CD4-positive, alpha-beta T cell (primary cell): Measurements from ENCODE around the gene CYYR1. TPM values are rescaled to one million over a fixed set of nuclear protein-coding genes. Genes with fewer than 3 reads are reported as not detected.

Source experiments
- ATAC-seq: fragments of 200-7000 bp; cut with Tn5 transposase; one replicate; pipeline ENCODE4 v1.10.0; 2022; ENCODE audit warnings: mild to moderate bottlenecking; ENCODE audit not compliant: poor library complexity
- CTCF ChIA-PET: fragments of 350-600 bp; sonication (Branson Sonifier 250); formaldehyde crosslinking; loops from one replicate; lab custom pipeline; 2021; ENCODE audit warnings: antibody characterized with exemption, inconsistent platforms; lab: Charles Lee
- POLR2A ChIA-PET: fragments of 350-600 bp; sonication (Branson Sonifier 250); formaldehyde crosslinking; loops from one replicate; lab custom pipeline; 2021; ENCODE audit warnings: antibody characterized with exemption, inconsistent platforms; lab: Charles Lee
- DNase-seq, 14 experiments: peaks; one replicate each; pipeline ENCODE4 v3.0.0-alpha.2; 2013 to 2020; ENCODE audit warnings: mixed read lengths in 2 of 14
- H3K27ac ChIP-seq, 2 donors: one replicate each; pipeline versions ENCODE4 v1.5.1 to v1.7.0; 2013; ENCODE audit warnings: low read length in 2 of 2, low read depth in 1 of 2, mild to moderate bottlenecking in 1 of 2
- H3K27me3 ChIP-seq, 2 experiments: 1 replicate in 1 of 2; 2 replicates in 1 of 2; pipeline versions ENCODE4 v1.6.1 to v1.7.0; 2013; ENCODE audit warnings: low read length in 2 of 2, control low read depth in 1 of 2, mild to moderate bottlenecking in 1 of 2, moderate library complexity in 1 of 2; ENCODE audit not compliant: insufficient read depth in 2 of 2, control insufficient read depth in 1 of 2
- H3K36me3 ChIP-seq: one replicate; pipeline ENCODE4 v1.6.1; 2013; ENCODE audit warnings: low read length, control low read depth; ENCODE audit not compliant: insufficient read depth
- H3K4me1 ChIP-seq: one replicate; pipeline ENCODE4 v1.6.1; 2013; ENCODE audit warnings: low read length, control low read depth; ENCODE audit not compliant: insufficient read depth
- H3K4me3 ChIP-seq: one replicate; pipeline ENCODE4 v1.5.1; 2013; ENCODE audit warnings: mild to moderate bottlenecking, low read length, moderate library complexity
- H3K9me3 ChIP-seq, 2 experiments: 1 replicate in 1 of 2; 2 replicates in 1 of 2; pipeline versions ENCODE4 v1.6.1 to v1.7.0; 2013; ENCODE audit warnings: low read length in 2 of 2, mild to moderate bottlenecking in 2 of 2, control low read depth in 1 of 2, moderate library complexity in 1 of 2; ENCODE audit not compliant: control insufficient read depth in 1 of 2, insufficient read depth in 1 of 2
- H3K27ac Mint-ChIP-seq: one replicate; pipeline ENCODE4 v1.8.0; 2020; ENCODE audit warnings: mixed read lengths
- H3K27me3 Mint-ChIP-seq: one replicate; pipeline ENCODE4 v1.8.0; 2021; ENCODE audit warnings: mixed read lengths
- H3K36me3 Mint-ChIP-seq: one replicate; pipeline ENCODE4 v1.8.0; 2021; ENCODE audit warnings: low read depth, mixed read lengths
- H3K4me1 Mint-ChIP-seq: one replicate; pipeline ENCODE4 v1.8.0; 2021; ENCODE audit warnings: low read depth, mixed read lengths
- H3K4me3 Mint-ChIP-seq: one replicate; pipeline ENCODE4 v1.8.0; 2020; ENCODE audit warnings: mild to moderate bottlenecking, mixed read lengths
- H3K9me3 Mint-ChIP-seq: one replicate; pipeline ENCODE4 v1.8.0; 2020; ENCODE audit warnings: mixed read lengths
- CTCF ChIP-seq: fragments of 200-600 bp; IDR thresholded peaks from one replicate; pipeline ENCODE4 v1.8.0; 2022; ENCODE audit warnings: antibody characterized with exemption, mild to moderate bottlenecking
- intact Hi-C, 2 experiments: fragments of 100-400 bp; cut with DNase I in 1 of 2; cut with micrococcal nuclease in 1 of 2; formaldehyde crosslinking; loops; one replicate each; pipeline versions ENCODE4 v1.15.1 to v1.9.0; 2023 to 2025; cut with DNase I, micrococcal nuclease
- polyA plus RNA-seq, 2 donors: library from polyadenylated mRNA; unstranded; fragments of 120-200 nt; gene quantifications; one replicate each; pipeline ENCODE4 v1.2.1, GENCODE V29; 2013
- total RNA-seq, 174 experiments: library from RNA in 2 of 174; stranded (reverse) in 2 of 174; gene quantifications; one replicate each; pipeline ENCODE4 v1.2.3 and lab custom pipeline; 2021 to 2026

The CYYR1 gene
- total RNA-seq (not detected), total RNA-seq (lab: John Stamatoyannopoulos, UW) (0 to 1.4 (median 0) reads per million in 172 experiments)
- 0.29 TPM for polyA plus RNA-seq (2013, experiment 1 of 2)
- polyA plus RNA-seq (2013, experiment 2 of 2), result 0.37 TPM

DNA sequence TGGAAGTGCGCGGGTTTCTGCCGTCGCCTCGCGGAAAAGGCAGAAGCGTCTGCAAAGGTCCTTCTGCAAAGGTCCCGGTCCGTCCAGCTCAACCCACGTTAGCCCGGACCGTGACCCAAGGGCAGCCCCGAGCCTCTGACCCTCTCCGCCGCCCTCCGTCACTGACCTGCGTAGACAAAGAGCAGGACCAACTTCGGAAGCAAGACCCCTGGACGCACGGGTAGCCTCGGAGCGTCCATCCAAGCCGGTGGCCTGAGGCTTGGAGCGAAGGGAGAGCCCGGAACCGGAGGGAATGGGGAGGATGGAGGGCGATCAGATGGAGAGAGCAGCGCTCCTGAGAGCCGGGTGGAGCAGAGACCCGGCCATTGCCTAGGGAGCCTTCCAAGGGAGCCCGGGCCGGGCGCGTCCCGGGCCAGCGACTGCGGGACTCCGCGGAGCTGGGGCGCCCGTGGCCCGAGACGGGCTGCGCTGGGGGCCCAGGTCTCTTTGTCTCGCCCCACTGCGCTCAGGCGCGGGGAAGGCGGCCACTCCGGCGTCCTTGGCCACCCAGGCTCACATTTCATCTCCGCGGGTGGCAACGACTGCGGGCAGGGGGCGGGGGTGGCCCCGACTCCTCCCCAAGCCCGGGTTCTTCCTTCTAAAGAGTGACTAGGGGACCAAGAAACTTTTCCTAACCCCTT lies at the start of gene CYYR1:
Gene CYYR1 (minus strand): TSS at position 585 of the 680 bp plus-strand sequence. CDS start 346 bp downstream, at position 239.
- intact Hi-C loops, result no loop called here
- DNase-seq (peak in 1 of 14 experiments; percentile 1), ATAC-seq (no peak)
- H3K4me3 ChIP-seq, result no peak within 1 kb of the TSS
- H3K27ac ChIP-seq, result no peak within 1 kb of the TSS
- peaks cover 5 to 10% of the 10 kb centered on the region in 2 experiments for H3K9me3 ChIP-seq
- H3K27ac Mint-ChIP-seq, result no peak within 1 kb of the TSS
- H3K4me1 Mint-ChIP-seq, result no peaks in the 10 kb centered on the region
- ChIA-PET CTCF (no interaction called here), POLR2A (no interaction called here)
- H3K36me3 ChIP-seq, result no peaks in the 10 kb centered on the region
- H3K27me3 ChIP-seq, result peaks cover 0 to 16% of the 10 kb centered on the region in 2 experiments
- no peak within 1 kb of the TSS for H3K4me3 Mint-ChIP-seq
- H3K4me1 ChIP-seq, result no peaks in the 10 kb centered on the region
- H3K9me3 Mint-ChIP-seq, result peaks cover 5% of the 10 kb centered on the region
- TF ChIP-seq CTCF, result no peak
- no peaks in the 10 kb centered on the region for H3K36me3 Mint-ChIP-seq
- H3K27me3 Mint-ChIP-seq, result peaks cover 44% of the 10 kb centered on the region

DNA sequence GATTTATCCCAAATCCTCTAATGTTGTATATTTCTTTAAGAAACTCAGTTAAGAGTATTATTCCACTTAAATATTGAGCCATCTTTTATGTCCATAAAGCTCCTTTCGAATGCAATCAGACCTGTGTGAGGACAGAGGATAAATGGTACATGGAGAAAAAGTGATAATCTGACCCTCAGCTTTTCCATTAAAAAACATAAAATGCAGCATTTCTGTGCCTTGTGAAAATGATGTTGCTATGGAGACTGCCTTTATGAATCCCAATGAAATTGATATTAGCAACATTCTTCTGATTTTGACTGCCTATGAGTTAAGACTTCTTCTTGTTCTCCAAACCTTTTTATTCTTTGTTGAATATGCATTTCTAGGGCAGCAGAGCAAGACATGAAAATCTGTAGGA lies 44.1 kb upstream of the CYYR1 start:
- TF ChIP-seq CTCF, result no peak
- Histone ChIP-seq H3K36me3 (no peaks in the 10 kb centered on the region), H3K27ac (no peak overlapping the region), H3K27me3 (no peaks in the 10 kb centered on the region), H3K4me3 (no peak overlapping the region), H3K4me1 (no peaks in the 10 kb centered on the region), H3K9me3 (no peaks in the 10 kb centered on the region)
- intact Hi-C loops, result no loop called here
- no peak overlapping the region for H3K4me3 Mint-ChIP-seq
- no peaks in the 10 kb centered on the region for H3K36me3 Mint-ChIP-seq
- no peak overlapping the region for H3K27ac Mint-ChIP-seq
- H3K4me1 Mint-ChIP-seq, result no peaks in the 10 kb centered on the region
- CTCF ChIA-PET, result no interaction called here
- no peaks in the 10 kb centered on the region for H3K9me3 Mint-ChIP-seq
- H3K27me3 Mint-ChIP-seq, result no peaks in the 10 kb centered on the region
- DNase-seq (no peak), ATAC-seq (no peak)
- POLR2A ChIA-PET, result no interaction called here

- ChIA-PET CTCF (no interaction called here), POLR2A (no interaction called here)
- Mint-ChIP-seq H3K27ac (no peak overlapping the region), H3K9me3 (no peaks in the 10 kb centered on the region), H3K4me3 (no peak overlapping the region), H3K27me3 (no peaks in the 10 kb centered on the region), H3K4me1 (no peaks in the 10 kb centered on the region), H3K36me3 (no peaks in the 10 kb centered on the region)
- Histone ChIP-seq H3K36me3 (no peaks in the 10 kb centered on the region), H3K9me3 (no peaks in the 10 kb centered on the region), H3K27ac (no peak overlapping the region), H3K4me3 (no peak overlapping the region), H3K4me1 (no peaks in the 10 kb centered on the region), H3K27me3 (no peaks in the 10 kb centered on the region)
- no peak for ATAC-seq
- intact Hi-C loops, result no loop called here
- no peak for TF ChIP-seq CTCF
- DNase-seq, result no peak
Observed at GRCh38 chr21:26614251-26614650, 41.2 kb upstream of the CYYR1 start.
